ENCODE measurements around the gene EPHA4.

EPHA4 gene

GRCh38 chr2:221464971-221465370, 107.1 kb downstream of the EPHA4 start:
- Histone ChIP-seq H3K9me3 (replicated peaks; ENCODE audit: insufficient read depth, low read length) (no peaks in the 10 kb centered on the region), H3K4me2 (ENCODE audit: low read depth, low read length) (peak overlapping the region; percentile 38; the same call in 1 of the 2 replicates), H3K9ac (ENCODE audit: low read length) (no peak overlapping the region), H3K9me2 (replicated peaks; ENCODE audit: insufficient read depth, low read length) (0 out of 2 replicates have a peak, but pooled peaks cover 2% of the 10 kb centered on the region), H3K36me3 (replicated peaks; ENCODE audit: insufficient read depth, low read length) (no peaks in the 10 kb centered on the region), H3K4me1 (ENCODE audit: low read length) (peaks cover 29% of the 10 kb centered on the region), H2AFZ (ENCODE audit: low read length) (no peak overlapping the region), H3K79me2 (ENCODE audit: low read length) (no peaks in the 10 kb centered on the region), H4K20me1 (ENCODE audit: insufficient read depth, low read length) (no peaks in the 10 kb centered on the region), H3K27me3 (replicated peaks; ENCODE audit: insufficient read depth, low read length) (no peaks in the 10 kb centered on the region), H3F3A (ENCODE audit: insufficient read depth, low read length) (no peaks in the 10 kb centered on the region), H3K27ac (ENCODE audit: low read length) (no peak overlapping the region), H3K4me3 (ENCODE audit: low read length) (no peak overlapping the region)
- no peak for DNase-seq
- TF ChIP-seq EZH2phosphoT487 (IDR thresholded peaks at IDR 0.05; ENCODE audit: low read length) (no peak), EZH2 (optimal IDR thresholded peaks at IDR 0.05; ENCODE audit: low read depth, low read length) (no peak), CTCF (IDR thresholded peaks at IDR 0.05; ENCODE audit: low read length) (no peak)

GRCh38 chr2:221463241-221463896, 108.7 kb downstream of the EPHA4 start:
- Histone ChIP-seq H3K4me3 (ENCODE audit: low read length) (no peak overlapping the region), H3K4me2 (ENCODE audit: low read depth, low read length) (no peak overlapping the region), H3K9me3 (replicated peaks; ENCODE audit: insufficient read depth, low read length) (no peaks in the 10 kb centered on the region), H4K20me1 (ENCODE audit: insufficient read depth, low read length) (no peaks in the 10 kb centered on the region), H2AFZ (ENCODE audit: low read length) (no peak overlapping the region), H3K9me2 (replicated peaks; ENCODE audit: insufficient read depth, low read length) (0 out of 2 replicates have a peak, but pooled peaks cover 2% of the 10 kb centered on the region), H3F3A (ENCODE audit: insufficient read depth, low read length) (no peaks in the 10 kb centered on the region), H3K27me3 (replicated peaks; ENCODE audit: insufficient read depth, low read length) (no peaks in the 10 kb centered on the region), H3K79me2 (ENCODE audit: low read length) (no peaks in the 10 kb centered on the region), H3K9ac (ENCODE audit: low read length) (no peak overlapping the region), H3K4me1 (ENCODE audit: low read length) (peaks cover 29% of the 10 kb centered on the region), H3K36me3 (replicated peaks; ENCODE audit: insufficient read depth, low read length) (no peaks in the 10 kb centered on the region), H3K27ac (ENCODE audit: low read length) (no peak overlapping the region)
- DNase-seq = peak; percentile 30
- TF ChIP-seq EZH2phosphoT487 (IDR thresholded peaks at IDR 0.05; ENCODE audit: low read length) (no peak), CTCF (IDR thresholded peaks at IDR 0.05; ENCODE audit: low read length) (no peak), EZH2 (optimal IDR thresholded peaks at IDR 0.05; ENCODE audit: low read depth, low read length) (no peak)

GRCh38 chr2:221461901-221462300, 110.2 kb downstream of the EPHA4 start:
- Histone ChIP-seq H2AFZ (ENCODE audit: low read length) (no peak overlapping the region), H3K4me3 (ENCODE audit: low read length) (no peak overlapping the region), H3F3A (ENCODE audit: insufficient read depth, low read length) (no peaks in the 10 kb centered on the region), H3K9me2 (replicated peaks; ENCODE audit: insufficient read depth, low read length) (0 out of 2 replicates have a peak, but pooled peaks cover 2% of the 10 kb centered on the region), H3K27me3 (replicated peaks; ENCODE audit: insufficient read depth, low read length) (no peaks in the 10 kb centered on the region), H3K36me3 (replicated peaks; ENCODE audit: insufficient read depth, low read length) (no peaks in the 10 kb centered on the region), H3K9ac (ENCODE audit: low read length) (no peak overlapping the region), H4K20me1 (ENCODE audit: insufficient read depth, low read length) (no peaks in the 10 kb centered on the region), H3K27ac (ENCODE audit: low read length) (no peak overlapping the region), H3K79me2 (ENCODE audit: low read length) (no peaks in the 10 kb centered on the region), H3K4me2 (ENCODE audit: low read depth, low read length) (no peak overlapping the region), H3K4me1 (ENCODE audit: low read length) (peaks cover 29% of the 10 kb centered on the region), H3K9me3 (replicated peaks; ENCODE audit: insufficient read depth, low read length) (no peaks in the 10 kb centered on the region)
- TF ChIP-seq EZH2 (optimal IDR thresholded peaks at IDR 0.05; ENCODE audit: low read depth, low read length) (no peak), CTCF (IDR thresholded peaks at IDR 0.05; ENCODE audit: low read length) (no peak), EZH2phosphoT487 (IDR thresholded peaks at IDR 0.05; ENCODE audit: low read length) (no peak)
- no peak for DNase-seq
